Body of pancreas (tissue), 4 donors: ENCODE data around the gene CPXM2.

Source experiments
- CTCF ChIP-seq, 7 experiments: fragments of 450-650 bp in 4 of 7; fragments of 200-600 bp in 3 of 7; sonication (generic) in 3 of 7; IDR thresholded peaks; one replicate each; pipeline ENCODE4 v1.5.1; 2016 to 2019; ENCODE audit warnings: antibody characterized with exemption in 7 of 7
- POLR2A ChIP-seq, 3 donors: fragments of 450-650 bp; IDR thresholded peaks; one replicate each; pipeline ENCODE4 v1.6.1; 2016; ENCODE audit warnings: antibody characterized with exemption in 3 of 3, mild to moderate bottlenecking in 2 of 3

GRCh38 chr10:123771877-123772644 is 119.5 kb downstream of the CPXM2 start:
- no peak for TF ChIP-seq POLR2A (IDR thresholded peaks at IDR 0.05)
- no peak for TF ChIP-seq CTCF (IDR thresholded peaks at IDR 0.05)
